Stimulated activated CD8-positive, alpha-beta memory T cell treated with anti-CD3 and anti-CD28 coated beads, Interleukin-7, amount 100 ng/mL, for 24 hours (primary cell): Measurements from ENCODE around the gene KRT3.
"Not testable (repeated sequence)": the region's sequence is repeated elsewhere in the genome, so short reads cannot be mapped to it uniquely, and the experiment has no call there.

Experiments used
- DNase-seq: peaks from one replicate; pipeline ENCODE4 v3.0.0-alpha.2; 2020; ENCODE audit warnings: low read depth

The KRT3 gene

GRCh38 chr12:52781399-52782082, 14.4 kb downstream of the KRT3 start:
- no peak for DNase-seq

GRCh38 chr12:52779914-52780313, 16.0 kb downstream of the KRT3 start:
- no peak for DNase-seq

GRCh38 chr12:52778833-52779232, 17.1 kb downstream of the KRT3 start:
- no peak for DNase-seq

- DNase-seq = no peak
Observed at GRCh38 chr12:52777566-52777965, 18.4 kb downstream of the KRT3 start.

- no peak for DNase-seq
Observed at GRCh38 chr12:52776913-52777395, 19.0 kb downstream of the KRT3 start, which contains the start of gene KRT76. TSS of gene KRT76 (minus strand) at chr12:52777345. CDS start at chr12:52777291, 54 bp downstream.

GRCh38 chr12:52776435-52776834, 19.5 kb downstream of the KRT3 start:
- no peak for DNase-seq

GRCh38 chr12:52774629-52775250, 21.2 kb downstream of the KRT3 start:
- no peak for DNase-seq

GRCh38 chr12:52772772-52773171, 23.1 kb downstream of the KRT3 start:
- no peak for DNase-seq

- DNase-seq = no peak
Observed at GRCh38 chr12:52772188-52772587, 23.7 kb downstream of the KRT3 start.

GRCh38 chr12:52771505-52771904, 24.4 kb downstream of the KRT3 start:
- no peak for DNase-seq

- DNase-seq = no peak
Observed at GRCh38 chr12:52771088-52771487, 24.8 kb downstream of the KRT3 start.

- DNase-seq = no peak
Observed at GRCh38 chr12:52769946-52770345, 26.0 kb downstream of the KRT3 start.

GRCh38 chr12:52769354-52769753, 26.6 kb downstream of the KRT3 start:
- no peak for DNase-seq

GRCh38 chr12:52768479-52769200, 27.3 kb downstream of the KRT3 start:
- DNase-seq = no peak

- DNase-seq = no peak
Observed at GRCh38 chr12:52767427-52767826, 28.5 kb downstream of the KRT3 start.

GRCh38 chr12:52767020-52767379, 28.9 kb downstream of the KRT3 start:
- DNase-seq = no peak

GRCh38 chr12:52766351-52767019, 29.4 kb downstream of the KRT3 start:
- no peak for DNase-seq

- DNase-seq = no peak
Observed at GRCh38 chr12:52765702-52766101, 30.2 kb downstream of the KRT3 start.

GRCh38 chr12:52763991-52764390, 31.9 kb downstream of the KRT3 start:
- no peak for DNase-seq

GRCh38 chr12:52763036-52763659, 32.8 kb downstream of the KRT3 start:
- no peak for DNase-seq

- DNase-seq = no peak
Observed at GRCh38 chr12:52761802-52762201, 34.1 kb downstream of the KRT3 start.

GRCh38 chr12:52761218-52761617, 34.7 kb downstream of the KRT3 start:
- not testable (repeated sequence) for DNase-seq
